ENCODE measurements around the gene POLN.

- TF ChIP-seq, protein P1, sequence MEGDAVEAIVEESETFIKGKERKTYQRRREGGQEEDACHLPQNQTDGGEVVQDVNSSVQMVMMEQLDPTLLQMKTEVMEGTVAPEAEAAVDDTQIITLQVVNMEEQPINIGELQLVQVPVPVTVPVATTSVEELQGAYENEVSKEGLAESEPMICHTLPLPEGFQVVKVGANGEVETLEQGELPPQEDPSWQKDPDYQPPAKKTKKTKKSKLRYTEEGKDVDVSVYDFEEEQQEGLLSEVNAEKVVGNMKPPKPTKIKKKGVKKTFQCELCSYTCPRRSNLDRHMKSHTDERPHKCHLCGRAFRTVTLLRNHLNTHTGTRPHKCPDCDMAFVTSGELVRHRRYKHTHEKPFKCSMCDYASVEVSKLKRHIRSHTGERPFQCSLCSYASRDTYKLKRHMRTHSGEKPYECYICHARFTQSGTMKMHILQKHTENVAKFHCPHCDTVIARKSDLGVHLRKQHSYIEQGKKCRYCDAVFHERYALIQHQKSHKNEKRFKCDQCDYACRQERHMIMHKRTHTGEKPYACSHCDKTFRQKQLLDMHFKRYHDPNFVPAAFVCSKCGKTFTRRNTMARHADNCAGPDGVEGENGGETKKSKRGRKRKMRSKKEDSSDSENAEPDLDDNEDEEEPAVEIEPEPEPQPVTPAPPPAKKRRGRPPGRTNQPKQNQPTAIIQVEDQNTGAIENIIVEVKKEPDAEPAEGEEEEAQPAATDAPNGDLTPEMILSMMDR (IDR thresholded peaks at IDR 0.05), result no peak
- no peak for TF ChIP-seq POLR2A (IDR thresholded peaks at IDR 0.05)
Observed at GRCh38 chr4:2270341-2271165, 28.6 kb upstream of the POLN start.

Measured in uterus (tissue), 2 donors.